HG02885 (cell line): ENCODE results near the gene ZNF22.

Experiments used
- ATAC-seq: cut with Tn5 transposase; IDR thresholded peaks from one replicate; pipeline ENCODE4 v1.9.1; 2021; ENCODE audit warnings: mild to moderate bottlenecking; ENCODE audit not compliant: unreplicated experiment, poor library complexity

The ZNF22 gene

DNA sequence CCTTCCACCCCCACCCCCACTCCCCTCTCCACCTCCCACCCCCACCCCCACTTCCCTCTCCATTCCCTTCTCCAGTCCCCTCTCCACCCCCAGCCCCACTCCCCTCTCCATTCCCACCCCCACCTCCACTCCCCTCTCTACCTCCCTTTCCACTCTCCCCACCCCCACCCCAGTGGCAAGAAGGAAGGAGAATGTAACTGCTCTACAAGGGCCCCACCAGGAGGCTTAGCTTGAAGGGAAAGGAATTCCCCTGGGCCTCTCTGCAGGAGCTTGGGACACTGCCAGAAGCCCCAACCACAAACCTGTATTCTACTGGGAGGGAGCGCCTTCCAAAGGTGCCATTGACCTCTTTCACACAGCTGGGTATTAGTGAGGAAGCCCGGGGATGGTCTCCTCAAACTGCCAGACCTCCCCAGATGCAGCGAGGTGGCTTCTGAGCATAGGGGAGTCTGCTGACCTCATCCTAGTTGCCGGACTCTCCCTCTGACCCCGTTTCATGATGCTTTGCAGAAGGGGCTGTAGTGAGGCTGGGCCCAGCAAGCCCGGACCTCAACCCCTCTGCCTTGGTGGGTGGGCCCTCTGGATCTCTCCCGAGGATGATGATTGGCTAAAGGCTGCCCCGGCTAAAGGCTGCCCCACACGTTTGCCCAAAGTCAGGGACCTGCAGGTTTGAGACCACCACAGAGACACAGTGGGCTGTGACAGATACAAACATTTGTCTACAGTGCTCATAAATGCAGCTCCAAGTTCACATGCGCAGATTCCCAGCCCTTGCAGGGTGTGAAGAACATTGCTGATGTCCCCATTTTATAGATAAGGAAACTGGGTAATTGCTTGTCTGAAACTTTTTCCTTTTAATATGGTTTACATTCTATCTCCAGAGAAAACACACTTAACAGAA lies 25.0 kb upstream of the ZNF22 start:
- ATAC-seq: no peak

GRCh38 chr10:44976352-44977198 lies 24.1 kb upstream of the ZNF22 start:
- ATAC-seq: no peak

- ATAC-seq: no peak
Measured at GRCh38 chr10:44977287-44978212, 23.2 kb upstream of the ZNF22 start.

DNA sequence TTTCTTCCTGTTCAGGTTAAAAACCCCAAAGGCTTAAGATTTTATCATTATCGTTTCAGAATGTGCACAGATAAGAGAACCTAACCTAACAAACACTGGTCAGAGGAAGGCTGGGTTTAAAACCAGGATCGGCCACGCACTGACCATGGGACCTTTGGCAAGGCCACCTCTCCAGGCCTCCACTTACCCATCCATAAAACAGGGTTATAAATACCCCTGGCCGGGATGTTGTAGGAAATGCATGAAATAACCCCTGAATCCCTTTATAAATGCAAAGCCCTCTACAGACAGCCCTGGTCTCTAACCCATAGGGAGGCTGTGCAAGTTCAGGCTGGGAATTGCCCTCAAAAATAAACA lies 22.5 kb upstream of the ZNF22 start:
- no peak for ATAC-seq

DNA sequence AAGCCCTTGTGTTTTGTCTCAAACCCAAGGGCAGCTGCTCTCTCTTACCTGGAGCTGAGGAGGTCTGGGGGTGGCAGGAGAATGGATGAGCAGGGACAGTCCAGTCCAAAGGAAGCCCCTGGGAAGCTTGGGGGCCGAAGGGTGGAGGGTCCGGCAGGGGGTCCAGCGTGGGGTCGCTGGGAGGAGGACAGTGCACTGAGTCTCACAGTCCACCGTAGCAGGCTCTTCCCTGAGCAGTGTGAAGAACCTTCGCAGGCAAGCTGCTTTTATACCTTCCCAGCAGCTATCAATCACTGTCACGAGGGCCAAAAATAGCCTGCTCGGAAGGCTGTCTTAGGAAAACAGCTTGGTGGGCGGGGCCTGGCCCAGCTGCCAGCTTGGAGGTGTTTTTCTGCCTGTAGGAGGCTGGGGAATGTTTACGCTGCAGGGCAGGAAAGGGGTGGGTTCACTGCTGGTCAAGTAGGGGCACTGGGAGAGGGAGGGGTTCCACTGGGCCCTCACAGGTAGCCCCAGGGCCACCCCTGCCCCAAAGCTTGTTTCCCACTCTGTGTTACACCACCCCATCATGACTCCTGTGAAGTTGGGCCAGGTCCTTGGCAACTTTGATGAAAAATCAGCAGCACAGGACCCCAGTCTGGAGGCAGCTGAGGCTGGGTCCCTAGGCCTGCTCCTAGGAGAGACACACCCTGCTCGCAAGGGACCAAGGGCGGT lies 22.0 kb upstream of the ZNF22 start, which contains the start of gene DEPP1:
Gene DEPP1, minus strand, starts transcription at position 240 of the 711 bp plus-strand sequence. CDS start 779 bp downstream, outside the sequence.
- ATAC-seq: no peak

DNA sequence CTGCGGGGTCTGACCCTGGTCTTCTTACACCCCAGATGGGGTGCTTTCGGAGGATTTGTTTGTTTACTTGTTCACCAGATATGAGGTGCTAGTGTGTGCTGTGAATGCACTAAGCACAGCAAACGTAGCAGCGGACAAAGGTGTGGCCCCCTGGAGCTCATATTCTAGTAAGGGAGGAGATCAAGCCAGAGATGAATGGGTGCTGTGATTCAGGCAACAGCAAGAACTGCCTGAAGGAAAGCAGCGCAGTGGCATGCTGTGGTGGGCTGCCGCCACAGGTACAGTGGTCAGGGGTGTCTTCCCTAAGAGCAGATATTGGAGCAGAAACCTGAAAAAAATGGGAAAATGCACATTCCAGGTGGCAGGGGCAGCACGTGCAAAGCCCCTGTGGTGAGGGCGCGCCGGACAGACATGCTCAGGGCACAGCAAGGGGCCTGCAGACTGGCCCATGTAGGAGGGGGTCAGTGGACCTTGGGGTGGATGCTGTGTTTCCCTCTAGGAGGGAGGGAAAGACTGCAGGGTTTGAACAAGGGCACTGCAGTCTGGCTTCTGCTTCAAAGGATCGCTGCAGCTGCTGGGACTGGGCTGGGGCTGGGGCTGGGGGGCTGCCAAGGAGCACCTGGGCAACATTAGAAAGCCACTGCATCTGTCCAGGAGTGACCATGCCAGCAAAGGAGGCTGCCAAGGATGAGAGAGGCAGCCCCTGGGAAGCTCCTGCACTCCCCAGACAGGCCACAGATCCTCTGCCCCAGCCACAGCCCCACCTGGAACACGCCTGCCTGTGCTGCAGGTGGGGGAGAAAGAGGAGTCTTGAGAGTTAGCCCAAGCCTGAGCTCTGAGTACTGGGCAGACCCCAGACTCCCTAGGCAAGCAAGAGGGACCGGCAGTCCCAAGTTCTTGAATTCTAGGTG lies 21.2 kb upstream of the ZNF22 start:
- ATAC-seq: no peak

- ATAC-seq: peak; percentile 41
Measured at GRCh38 chr10:44980309-44981171, 20.2 kb upstream of the ZNF22 start.

- peak; percentile 81 for ATAC-seq
Measured at GRCh38 chr10:44981172-44982113, 19.3 kb upstream of the ZNF22 start.

- ATAC-seq: no peak
Measured at GRCh38 chr10:44982114-44982460, 18.6 kb upstream of the ZNF22 start.

- ATAC-seq: no peak
Measured at GRCh38 chr10:44982496-44982895, 18.2 kb upstream of the ZNF22 start.

DNA sequence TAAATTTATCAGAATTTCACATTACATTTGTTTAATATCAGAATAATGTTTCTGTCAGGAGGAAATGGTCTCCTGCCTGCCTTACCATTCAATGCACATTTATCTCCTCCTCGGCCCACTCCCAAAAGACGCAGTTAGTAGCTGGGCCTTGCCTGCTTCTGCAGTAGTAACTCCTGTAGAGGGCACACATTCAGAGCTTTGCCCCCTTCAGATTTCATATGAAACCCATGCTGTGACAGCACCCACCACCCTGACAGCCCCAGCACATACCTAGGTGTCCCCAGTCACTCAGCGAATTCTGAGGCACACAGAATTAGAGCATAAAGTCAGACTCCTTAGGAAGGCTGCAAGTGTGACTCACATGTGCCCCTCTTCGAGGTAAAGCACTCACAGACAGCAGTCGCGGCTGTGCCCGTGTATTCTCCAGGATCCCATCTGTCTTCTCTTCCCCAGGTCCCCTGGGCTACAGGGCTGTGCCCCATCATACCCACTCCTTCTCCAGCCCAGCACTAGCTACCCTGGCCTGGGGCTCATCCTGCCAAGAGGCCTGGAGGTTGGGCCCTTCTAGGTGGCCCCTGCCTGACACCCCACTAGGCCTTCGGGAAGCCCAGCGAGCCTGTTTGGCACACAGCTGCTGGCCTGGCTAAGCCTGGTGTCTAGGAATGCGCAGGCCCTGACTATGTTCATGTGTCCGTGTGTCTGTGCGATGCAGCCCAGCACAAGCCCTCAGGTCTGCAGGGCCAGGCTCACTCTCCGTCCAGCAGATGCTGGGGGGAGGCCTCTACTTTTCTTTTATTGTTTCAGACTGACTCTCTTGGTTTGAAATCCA lies 17.4 kb upstream of the ZNF22 start:
- no peak for ATAC-seq

GRCh38 chr10:44983895-44984278 lies 16.8 kb upstream of the ZNF22 start:
- no peak for ATAC-seq

DNA sequence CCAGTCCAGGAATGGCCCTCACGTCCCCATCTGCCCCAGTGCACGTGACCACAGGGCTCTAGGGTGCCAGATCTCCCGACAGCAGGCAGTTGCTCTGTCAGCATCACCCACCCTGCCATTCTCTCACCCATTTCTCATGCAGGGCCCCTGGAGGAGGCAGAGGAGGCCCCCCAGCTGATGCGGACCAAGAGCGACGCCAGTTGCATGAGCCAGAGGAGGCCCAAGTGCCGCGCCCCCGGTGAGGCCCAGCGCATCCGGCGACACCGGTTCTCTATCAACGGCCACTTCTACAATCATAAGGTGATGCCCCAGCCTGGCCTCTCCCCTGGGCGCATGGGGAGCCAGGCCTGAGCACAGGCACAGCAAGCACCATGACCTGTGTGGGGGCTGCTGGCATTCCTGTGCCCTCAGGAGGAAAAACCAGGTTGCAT lies 16.0 kb upstream of the ZNF22 start:
- ATAC-seq: no peak

DNA sequence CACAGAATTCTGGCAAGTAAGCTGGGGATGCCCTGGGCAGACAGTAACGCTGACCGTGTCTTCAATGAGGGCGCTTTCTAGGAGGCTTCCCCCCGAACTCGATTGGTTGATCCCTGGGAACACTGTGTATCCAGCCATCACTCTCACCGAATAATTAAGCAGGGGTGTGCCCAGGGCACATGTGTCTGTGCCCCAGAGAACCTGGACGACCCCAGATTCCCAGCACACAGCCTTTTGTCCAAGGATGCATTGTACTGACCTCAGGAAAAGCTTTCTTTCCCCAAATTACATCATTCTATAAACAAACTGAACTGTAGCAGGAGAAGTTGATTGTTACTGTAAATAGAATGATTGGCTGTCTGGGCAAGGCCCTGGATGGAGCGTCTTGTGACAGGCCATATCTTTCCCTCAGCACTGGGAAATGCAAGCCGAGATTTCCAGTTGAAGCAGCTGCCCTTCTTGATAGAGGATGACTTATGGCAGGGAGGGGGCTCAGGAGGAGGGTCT lies 15.5 kb upstream of the ZNF22 start:
- no peak for ATAC-seq

DNA sequence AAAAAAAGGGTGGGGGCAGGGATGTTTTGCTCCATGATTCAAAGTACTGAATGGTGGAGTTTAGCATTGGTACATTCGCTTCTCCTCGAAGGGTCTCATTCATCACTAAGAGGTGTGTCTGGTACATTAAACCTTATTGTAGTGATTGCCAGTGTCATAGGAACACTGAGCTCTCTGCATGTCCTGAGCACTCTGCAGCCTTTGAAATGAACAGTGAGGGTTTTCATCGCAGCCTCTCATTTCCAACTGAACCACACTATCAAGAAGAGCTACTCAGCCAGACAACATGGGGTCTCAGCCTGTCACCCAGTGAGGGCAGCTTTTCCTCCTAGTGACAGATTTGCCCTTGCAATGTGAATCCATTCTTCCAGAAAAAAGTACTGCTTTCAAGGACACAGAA lies 14.5 kb upstream of the ZNF22 start:
- ATAC-seq: no peak

- ATAC-seq: no peak
Measured at GRCh38 chr10:44986670-44987069, 14.1 kb upstream of the ZNF22 start.
